ENCODE data around the gene NRAP. TPM values are rescaled to one million over a fixed set of nuclear protein-coding genes. Genes with fewer than 3 reads are reported as not detected.

NRAP gene
- total and polyA plus RNA-seq, 2 of the 8 experiments (the other 6 are each of a cell fraction or from before 2014, with no cell fraction given) = not detected

GRCh38 chr10:113680190-113681111 lies 16.6 kb upstream of the NRAP start:
- no peak overlapping the region for H3K56ac ChIP-seq (replicated peaks; ENCODE audit: insufficient read length, low read depth, low read length)
- no peak for TF ChIP-seq TAF1 (IDR thresholded peaks at IDR 0.05; ENCODE audit: low read depth, low read length)
- TF ChIP-seq YY1 (IDR thresholded peaks at IDR 0.05; ENCODE audit: low read depth, low read length) = no peak
- TF ChIP-seq RAD21 (IDR thresholded peaks at IDR 0.05 in 1 of 2, conservative IDR thresholded peaks at IDR 0.05 in 1 of 2; ENCODE audit: low read depth in 2 of 2, low read length in 2 of 2) = no peak
- no peak for TF ChIP-seq POLR2A (IDR thresholded peaks at IDR 0.05; ENCODE audit: control extremely low read depth in 1 of 2, low read depth in 2 of 2, low read length in 2 of 2)
- no peak for TF ChIP-seq GABPA (IDR thresholded peaks at IDR 0.05; ENCODE audit: borderline replicate concordance, insufficient read depth, low read length)
- TF ChIP-seq SRF (IDR thresholded peaks at IDR 0.05; ENCODE audit: low read depth, low read length) = no peak
- H2BK20ac ChIP-seq (ENCODE audit: low read length) = no peak overlapping the region
- peak overlapping the region; percentile 83 for H4K5ac ChIP-seq (ENCODE audit: insufficient read length, low read depth, low read length)
- DNase-seq (ENCODE audit: low read depth in 1 of 2, low spot score in 2 of 2) (no peak), FAIRE-seq (no peak)
- ChIA-PET POLR2A (ENCODE audit: partially characterized antibody) (interaction anchor here (1.1 kb wide), 1 partner anchor 8 kb away, joined by 3 read pairs; no protein-coding TSS in a partner anchor), CTCF (ENCODE audit: partially characterized antibody) (interaction anchor here (0.8 to 2.0 kb wide), 9 partner anchors 9 to 361 kb away, joined by 3 to 8 read pairs (median 4); partner anchors contain the start of gene NRAP)
- peaks cover 0 to 9% (median 7%) of the 10 kb centered on the region in 4 experiments; a peak in 3 of 7 replicates for H3K27me3 ChIP-seq (replicated peaks in 1 of 4; ENCODE audit: control insufficient read depth in 3 of 4, extremely low read depth in 1 of 4, insufficient read depth in 3 of 4, low read length in 3 of 4)
- no peak overlapping the region for H2BK15ac ChIP-seq (ENCODE audit: low read length)
- no peak overlapping the region for H2AK5ac ChIP-seq (ENCODE audit: low read depth, low read length)
- H3K79me2 ChIP-seq (ENCODE audit: control insufficient read depth in 1 of 2, insufficient read depth in 2 of 2, low read length in 2 of 2) = 0 out of 4 replicates have a peak, but pooled peaks cover 0 to 3% of the 10 kb centered on the region in 2 experiments
- peak overlapping the region; percentile 83 to 93 (median 90) for H3K4me3 ChIP-seq (ENCODE audit: extremely low read depth in 1 of 4, insufficient read depth in 2 of 4, low read depth in 3 of 4, low read length in 4 of 4)
- peaks cover 0 to 5% (median 2%) of the 10 kb centered on the region in 4 experiments; a peak in 2 of 7 replicates for H3K4me1 ChIP-seq (replicated peaks in 1 of 4; ENCODE audit: control insufficient read depth in 3 of 4, insufficient read depth in 4 of 4, low read length in 3 of 4)
- H4K20me1 ChIP-seq (replicated peaks in 1 of 2; ENCODE audit: control insufficient read depth in 1 of 2, insufficient read depth in 2 of 2, low read length in 2 of 2) = peaks cover 0 to 6% of the 10 kb centered on the region in 2 experiments
- H4K91ac ChIP-seq (replicated peaks; ENCODE audit: insufficient read length, low read length) = no peak overlapping the region
- peak overlapping the region; percentile 91 for H2AFZ ChIP-seq (ENCODE audit: low read length)
- no peaks in the 10 kb centered on the region for H3K9me3 ChIP-seq (ENCODE audit: insufficient read depth in 2 of 2, low read depth in 1 of 2, low read length in 1 of 2)
- peaks cover 14% of the 10 kb centered on the region for H3K23me2 ChIP-seq (ENCODE audit: low read depth, low read length)
- peak overlapping the region; percentile 48; the same call in 1 of the 2 replicates for H3K18ac ChIP-seq (ENCODE audit: extremely low read depth, low read length)
- H3K36me3 ChIP-seq (ENCODE audit: control insufficient read depth in 2 of 4, insufficient read depth in 4 of 4, low read length in 3 of 4) = no peaks in the 10 kb centered on the region; a peak in 1 of 8 replicates
- H2BK12ac ChIP-seq (ENCODE audit: low read depth, low read length) = no peak overlapping the region
- no peak overlapping the region for H3K23ac ChIP-seq (ENCODE audit: insufficient read length)
- WGBS, 2 experiments (ENCODE audit: extremely low coverage in 1 of 2, insufficient coverage in 1 of 2, insufficient read length in 1 of 2, insufficient replicate concordance in 2 of 2, low coverage in 1 of 2, low lambda C conversion rate in 2 of 2, missing lambda C conversion rate in 1 of 2) = 20% methylated on average over 26 of the region's 28 CpGs; no CpG with 5 or more reads in 1 of the 2 experiments
- H3K4ac ChIP-seq (replicated peaks; ENCODE audit: insufficient read length, low read depth, low read length) = no peak overlapping the region
- peak overlapping the region; percentile 86 to 96 for H3K4me2 ChIP-seq (ENCODE audit: insufficient read depth in 1 of 2, low read depth in 2 of 2, low read length in 2 of 2)
- H3K14ac ChIP-seq (ENCODE audit: insufficient read length) = no peak overlapping the region
- H2BK5ac ChIP-seq (ENCODE audit: low read depth, low read length) = peak overlapping the region; percentile 8; the same call in 1 of the 2 replicates
- H3K79me1 ChIP-seq (ENCODE audit: low read depth, low read length) = no peaks in the 10 kb centered on the region
- H3K27ac ChIP-seq (ENCODE audit: low read depth, low read length) = no peak overlapping the region
- H3K9ac ChIP-seq (replicated peaks in 1 of 4; ENCODE audit: extremely low read depth in 1 of 4, low read depth in 3 of 4, low read length in 3 of 4) = peak overlapping the region in 3 of 4 experiments; percentile 54 to 75 (median 56); a peak in 6 of 7 replicates
- H2BK120ac ChIP-seq (replicated peaks; ENCODE audit: low read depth, low read length) = no peak overlapping the region
- H4K8ac ChIP-seq (ENCODE audit: extremely low read depth, insufficient read depth, low read length) = peak overlapping the region; percentile 93
